B cell (primary cell): Measurements from ENCODE around the gene CASK. TPM values are rescaled to one million over a fixed set of nuclear protein-coding genes. Genes with fewer than 3 reads are reported as not detected.

Source experiments
- ATAC-seq: fragments of 200-7000 bp; cut with Tn5 transposase; one replicate; pipeline ENCODE4 v1.10.0; 2021; ENCODE audit warnings: low read depth, mild to moderate bottlenecking, moderate number of reproducible peaks, moderate library complexity
- CTCF ChIA-PET: fragments of 350-600 bp; sonication (Branson Sonifier 250); formaldehyde crosslinking; loops from one replicate; lab custom pipeline; 2021; ENCODE audit warnings: antibody characterized with exemption, inconsistent platforms; lab: Charles Lee
- POLR2A ChIA-PET: fragments of 350-600 bp; sonication (Branson Sonifier 250); formaldehyde crosslinking; loops from one replicate; lab custom pipeline; 2021; ENCODE audit warnings: antibody characterized with exemption; lab: Charles Lee
- DNase-seq: peaks from one replicate; pipeline ENCODE4 v3.0.0; 2013
- H2AFZ ChIP-seq: 2 replicates; pipeline ENCODE4 v1.6.1; 2012; ENCODE audit warnings: mild to moderate bottlenecking, low read depth, low read length; ENCODE audit not compliant: insufficient read depth, poor library complexity, severe bottlenecking
- H3K27ac ChIP-seq, 2 donors: 1 replicate in 1 of 2; 2 replicates in 1 of 2; pipeline ENCODE4 v1.5.1; 2012 to 2013; ENCODE audit warnings: low read length in 2 of 2, mild to moderate bottlenecking in 2 of 2, moderate library complexity in 1 of 2
- H3K27me3 ChIP-seq, 4 experiments: fragments of 200-600 bp in 1 of 4; sonication (generic) in 1 of 4; replicated peaks in 1 of 4; 1 replicate in 2 of 4; 2 replicates in 2 of 4; pipeline versions ENCODE4 v1.6.1 to v1.7.0; 2013 to 2016; ENCODE audit warnings: low read length in 3 of 4, mild to moderate bottlenecking in 2 of 4, mixed read lengths in 1 of 4, moderate library complexity in 1 of 4; ENCODE audit not compliant: insufficient read depth in 4 of 4, control insufficient read depth in 3 of 4; ENCODE audit errors: control extremely low read depth in 1 of 4
- H3K36me3 ChIP-seq, 2 experiments: replicated peaks in 1 of 2; 1 replicate in 1 of 2; 2 replicates in 1 of 2; pipeline versions ENCODE4 v1.6.1 to v1.7.1; 2013; ENCODE audit warnings: low read length in 1 of 2; ENCODE audit not compliant: insufficient read depth in 2 of 2, control insufficient read depth in 1 of 2; ENCODE audit errors: control extremely low read depth in 1 of 2, extremely low read depth in 1 of 2
- H3K4me1 ChIP-seq, 2 donors: fragments of 200-600 bp in 1 of 2; sonication (generic) in 1 of 2; 1 replicate in 1 of 2; 2 replicates in 1 of 2; pipeline versions ENCODE4 v1.5.1 to v1.6.1; 2013 to 2017; ENCODE audit warnings: low read length in 2 of 2; ENCODE audit not compliant: control insufficient read depth in 2 of 2, insufficient read depth in 2 of 2
- H3K4me2 ChIP-seq: replicated peaks from 2 replicates; pipeline ENCODE3; 2012; ENCODE audit warnings: mild to moderate bottlenecking, low read depth, low read length; ENCODE audit not compliant: poor library complexity, severe bottlenecking
- H3K4me3 ChIP-seq, 5 experiments: fragments of 200-600 bp in 1 of 5; sonication (generic) in 1 of 5; 1 replicate in 3 of 5; 2 replicates in 2 of 5; pipeline versions ENCODE4 v1.5.1 to v1.7.0; 2011 to 2016; ENCODE audit warnings: low read length in 4 of 5, mild to moderate bottlenecking in 4 of 5, low read depth in 2 of 5, control low read depth in 1 of 5, moderate library complexity in 1 of 5; ENCODE audit not compliant: insufficient read depth in 1 of 5; ENCODE audit errors: control extremely low read depth in 1 of 5, extremely low read depth in 1 of 5
- H3K79me2 ChIP-seq: fragments of 200-600 bp; sonication (generic); one replicate; pipeline ENCODE4 v1.6.0; 2016; ENCODE audit warnings: low read length; ENCODE audit not compliant: control insufficient read depth, insufficient read depth
- H3K9ac ChIP-seq: fragments of 200-600 bp; sonication (generic); 2 replicates; pipeline ENCODE4 v1.6.1; 2017; ENCODE audit warnings: mild to moderate bottlenecking, low read length, moderate library complexity
- H3K9me3 ChIP-seq, 3 donors: one replicate each; pipeline versions ENCODE4 v1.6.1 to v1.7.1; 2013; ENCODE audit warnings: low read length in 2 of 3; ENCODE audit not compliant: control insufficient read depth in 2 of 3, insufficient read depth in 1 of 3; ENCODE audit errors: control extremely low read depth in 1 of 3
- H4K20me1 ChIP-seq: 2 replicates; pipeline ENCODE4 v1.6.0; 2012; ENCODE audit warnings: mild to moderate bottlenecking, low read length; ENCODE audit not compliant: insufficient read depth, control insufficient read depth, poor library complexity, severe bottlenecking
- H3K27ac Mint-ChIP-seq: one replicate; pipeline ENCODE4 v1.8.0; 2021; ENCODE audit warnings: mixed read lengths
- H3K27me3 Mint-ChIP-seq: one replicate; pipeline ENCODE4 v1.8.0; 2021; ENCODE audit warnings: mixed read lengths
- H3K4me1 Mint-ChIP-seq: one replicate; pipeline ENCODE4 v1.8.0; 2021; ENCODE audit warnings: mixed read lengths
- H3K4me3 Mint-ChIP-seq: one replicate; pipeline ENCODE4 v1.8.0; 2021; ENCODE audit warnings: mixed read lengths
- H3K9me3 Mint-ChIP-seq: one replicate; pipeline ENCODE4 v1.8.0; 2022; ENCODE audit warnings: mixed read lengths; ENCODE audit not compliant: insufficient read depth
- CTCF ChIP-seq: fragments of 200-600 bp; IDR thresholded peaks from one replicate; pipeline ENCODE4 v1.8.0; 2022; ENCODE audit warnings: antibody characterized with exemption, mild to moderate bottlenecking
- EZH2 ChIP-seq: IDR thresholded peaks from 2 replicates; pipeline ENCODE4 v1.6.1; 2012; ENCODE audit warnings: borderline replicate concordance, low read depth, mild to moderate bottlenecking, moderate library complexity, low read length; ENCODE audit not compliant: insufficient read depth, poor library complexity, severe bottlenecking
- WGBS: methylation state at CpG from one replicate; pipeline ENCODE4 v1.1.5; 2013; ENCODE audit warnings: missing lambda C conversion rate; ENCODE audit not compliant: insufficient coverage; 5-methylcytosine and 5-hydroxymethylcytosine counted together
- intact Hi-C: fragments of 100-400 bp; cut with micrococcal nuclease; formaldehyde crosslinking; loops from one replicate; pipeline ENCODE4 v1.10.0; 2022
- polyA plus RNA-seq: library from polyadenylated mRNA; depleted of rRNA; stranded (reverse); fragments of >200 nt; gene quantifications from 2 replicates; pipeline ENCODE4 v1.2.3, GENCODE V29; 2012
- total RNA-seq, 2 donors: library from RNA; stranded (reverse); fragments of 120-200 nt in 1 of 2; gene quantifications; 1 replicate in 1 of 2; 2 replicates in 1 of 2; pipeline versions ENCODE4 v1.2.3 to v1.2.4, GENCODE V29; 2013 to 2022

CASK gene
- total and polyA plus RNA-seq, 2 donors (not counting 1 experiment from before 2014, with no cell fraction given): 14.2 to 50.4 TPM

GRCh38 chrX:41543668-41544067, 379.7 kb downstream of the CASK start:
- H3K4me3 Mint-ChIP-seq: no peak overlapping the region
- TF ChIP-seq CTCF (no peak), EZH2 (no peak)
- no peaks in the 10 kb centered on the region for H3K27me3 Mint-ChIP-seq
- Histone ChIP-seq H3K4me3 (no peak overlapping the region), H3K36me3 (peaks cover 0 to 14% of the 10 kb centered on the region in 2 experiments), H3K4me2 (no peak overlapping the region), H4K20me1 (no peaks in the 10 kb centered on the region), H3K9ac (no peak overlapping the region), H3K27me3 (no peaks in the 10 kb centered on the region), H3K27ac (no peak overlapping the region), H3K79me2 (no peaks in the 10 kb centered on the region), H3K9me3 (no peaks in the 10 kb centered on the region), H2AFZ (no peak overlapping the region), H3K4me1 (no peaks in the 10 kb centered on the region)
- no peaks in the 10 kb centered on the region for H3K4me1 Mint-ChIP-seq
- ChIA-PET CTCF (interaction anchor here (0.6 kb wide), 1 partner anchor 183 kb away, joined by 4 read pairs; no protein-coding TSS in a partner anchor), POLR2A (no interaction called here)
- H3K9me3 Mint-ChIP-seq: no peaks in the 10 kb centered on the region
- no peak overlapping the region for H3K27ac Mint-ChIP-seq
- ATAC-seq (no peak), DNase-seq (no peak)
- WGBS: no CpG with 5 or more reads among the region's 4 CpGs
- intact Hi-C loops: no loop called here

GRCh38 chrX:41543025-41543424, 380.3 kb downstream of the CASK start:
- TF ChIP-seq EZH2: no peak
- TF ChIP-seq CTCF: no peak
- no CpG with 5 or more reads among the region's 1 CpG for WGBS
- H3K36me3 ChIP-seq: peaks cover 0 to 14% of the 10 kb centered on the region in 2 experiments
- no peaks in the 10 kb centered on the region for H3K79me2 ChIP-seq
- H3K4me3 ChIP-seq: no peak overlapping the region
- H3K9me3 Mint-ChIP-seq: no peaks in the 10 kb centered on the region
- no peak overlapping the region for H3K9ac ChIP-seq
- no peaks in the 10 kb centered on the region for H3K27me3 ChIP-seq
- H3K4me1 ChIP-seq: no peaks in the 10 kb centered on the region
- H3K4me3 Mint-ChIP-seq: no peak overlapping the region
- no peaks in the 10 kb centered on the region for H3K9me3 ChIP-seq
- H3K4me1 Mint-ChIP-seq: no peaks in the 10 kb centered on the region
- intact Hi-C loops: no loop called here
- H3K27ac ChIP-seq: no peak overlapping the region
- no peak overlapping the region for H3K4me2 ChIP-seq
- H2AFZ ChIP-seq: no peak overlapping the region
- no peaks in the 10 kb centered on the region for H3K27me3 Mint-ChIP-seq
- ChIA-PET POLR2A (no interaction called here), CTCF (no interaction called here)
- H4K20me1 ChIP-seq: no peaks in the 10 kb centered on the region
- H3K27ac Mint-ChIP-seq: no peak overlapping the region
- ATAC-seq (no peak), DNase-seq (no peak)
